GM21786 (cell line): ENCODE measurements around the gene CERS4.
"Not testable (repeated sequence)": the region's sequence is repeated elsewhere in the genome, so short reads cannot be mapped to it uniquely, and the experiment has no call there.

Source experiments
- ATAC-seq: cut with Tn5 transposase; IDR thresholded peaks from one replicate; pipeline ENCODE4 v1.9.1; 2021; ENCODE audit not compliant: unreplicated experiment

Gene CERS4

GRCh38 chr19:8209462-8210378, 550 bp downstream of the CERS4 start:
- peak; percentile 53 for ATAC-seq

- ATAC-seq, result no peak
Measured at GRCh38 chr19:8210421-8211101, 1.4 kb downstream of the CERS4 start.

- ATAC-seq, result no peak
Measured at GRCh38 chr19:8212212-8212611, 3.0 kb downstream of the CERS4 start.

GRCh38 chr19:8212916-8213315, 3.7 kb downstream of the CERS4 start:
- no peak for ATAC-seq

GRCh38 chr19:8213827-8214672, 4.9 kb downstream of the CERS4 start:
- ATAC-seq, result no peak

- no peak for ATAC-seq
Measured at GRCh38 chr19:8214802-8215201, 5.6 kb downstream of the CERS4 start.

- no peak for ATAC-seq
Measured at GRCh38 chr19:8215783-8216182, 6.6 kb downstream of the CERS4 start.

- ATAC-seq, result no peak
Measured at GRCh38 chr19:8216357-8216756, 7.2 kb downstream of the CERS4 start.

- not testable (repeated sequence) for ATAC-seq
Measured at GRCh38 chr19:8218127-8218526, 9.0 kb downstream of the CERS4 start.

GRCh38 chr19:8220481-8220880, 11.3 kb downstream of the CERS4 start:
- no peak for ATAC-seq

- ATAC-seq, result no peak
Measured at GRCh38 chr19:8221161-8221560, 12.0 kb downstream of the CERS4 start.

- not testable (repeated sequence) for ATAC-seq
Measured at GRCh38 chr19:8223442-8223841, 14.3 kb downstream of the CERS4 start.

- no peak for ATAC-seq
Measured at GRCh38 chr19:8224394-8225145, 15.4 kb downstream of the CERS4 start.

- no peak for ATAC-seq
Measured at GRCh38 chr19:8231073-8231604, 22.0 kb downstream of the CERS4 start.

GRCh38 chr19:8233370-8233769, 24.2 kb downstream of the CERS4 start:
- ATAC-seq, result no peak

GRCh38 chr19:8237026-8237425, 27.9 kb downstream of the CERS4 start:
- ATAC-seq, result no peak

GRCh38 chr19:8238251-8238650, 29.1 kb downstream of the CERS4 start:
- no peak for ATAC-seq

- ATAC-seq, result no peak
Measured at GRCh38 chr19:8239528-8240273, 30.5 kb downstream of the CERS4 start.
